A549 (cell line): Measurements from ENCODE around the gene RBM15. TPM values are rescaled to one million over a fixed set of nuclear protein-coding genes. Genes with fewer than 3 reads are reported as not detected.

Source experiments
- ATAC-seq, 2 experiments: fragments of 200-7000 bp in 1 of 2; fragments of >200 bp in 1 of 2; cut with Nextera tagmentation in 1 of 2; cut with Tn5 transposase in 1 of 2; 3 replicates each; pipeline versions ENCODE4 v1.8.0 to v1.9.1; 2018 to 2020; ENCODE audit warnings: mild to moderate bottlenecking in 1 of 2, moderate library complexity in 1 of 2
- CTCF ChIA-PET: fragments of 300-600 bp; sonication (Branson Sonifier 250); formaldehyde crosslinking; extraction: SDS; loops from one replicate; lab custom pipeline; 2021; ENCODE audit warnings: antibody characterized with exemption, inconsistent platforms; lab: Yijun Ruan, JAX
- POLR2A ChIA-PET: fragments of 350-600 bp; formaldehyde crosslinking; extraction: SDS; loops from one replicate; lab custom pipeline; 2021; ENCODE audit warnings: antibody characterized with exemption, inconsistent platforms; lab: Yijun Ruan, JAX
- DNase-seq, 2 experiments: peaks; one replicate each; pipeline versions ENCODE4 v3.0.0 to v3.0.0-alpha.2; 2011 to 2016; ENCODE audit warnings: low read depth in 1 of 2, low spot score in 1 of 2
- FAIRE-seq: peaks from 2 replicates; lab custom pipeline; 2011; peaks lifted over from hg19 to GRCh38; lab: Jason Lieb, UNC
- H3K27ac ChIP-seq, 2 experiments: fragments of >200 bp; sonication (Bioruptor Twin); formaldehyde crosslinking; 3 replicates each; pipeline ENCODE4 v1.5.1; 2016 to 2017
- H3K4me1 ChIP-seq: fragments of >200 bp; sonication (Bioruptor Twin); formaldehyde crosslinking; 3 replicates; pipeline ENCODE4 v1.6.1; 2016
- H3K4me2 ChIP-seq: fragments of >200 bp; sonication (Bioruptor Twin); formaldehyde crosslinking; 3 replicates; pipeline ENCODE4 v1.6.1; 2016
- H3K4me3 ChIP-seq: fragments of >200 bp; sonication (Bioruptor Twin); formaldehyde crosslinking; 3 replicates; pipeline ENCODE4 v1.5.1; 2016
- H3K9me3 ChIP-seq: fragments of >200 bp; sonication (Bioruptor Twin); formaldehyde crosslinking; 3 replicates; pipeline ENCODE4 v1.6.1; 2016
- BCL3 ChIP-seq: fragments of >200 bp; sonication (Bioruptor Twin); formaldehyde crosslinking; IDR thresholded peaks from 3 replicates; pipeline ENCODE4 v1.6.1; 2016
- CEBPB ChIP-seq, 2 experiments: fragments of >200 bp in 1 of 2; sonication (Bioruptor Twin) in 1 of 2; formaldehyde crosslinking in 1 of 2; IDR thresholded peaks; 2 replicates each; pipeline ENCODE4 v1.6.1; 2012 to 2016
- FOSB ChIP-seq: fragments of 250-450 bp; sonication (Bioruptor Pico); IDR thresholded peaks from 2 replicates; pipeline ENCODE4 v1.5.0; 2020; ENCODE audit warnings: mild to moderate bottlenecking, moderate library complexity
- FOSL2 ChIP-seq, 2 experiments: fragments of 450-650 bp in 1 of 2; fragments of >200 bp in 1 of 2; sonication (Bioruptor Twin) in 1 of 2; formaldehyde crosslinking; IDR thresholded peaks; 2 replicates each; pipeline versions ENCODE4 v1.5.0 to v1.6.1; 2016 to 2020; ENCODE audit warnings: mild to moderate bottlenecking in 1 of 2, moderate library complexity in 1 of 2
- GATA3 ChIP-seq: IDR thresholded peaks from 2 replicates; pipeline ENCODE4 v1.6.1; 2012; ENCODE audit warnings: borderline replicate concordance
- HDAC2 ChIP-seq: fragments of 200-600 bp; sonication (generic); IDR thresholded peaks from 2 replicates; pipeline ENCODE4 v1.6.1; 2016
- HES2 ChIP-seq: fragments of >200 bp; sonication (Bioruptor Twin); formaldehyde crosslinking; IDR thresholded peaks from 2 replicates; pipeline ENCODE4 v1.6.1; 2016
- HMGXB4 ChIP-seq: fragments of 250-450 bp; sonication (Bioruptor Pico); IDR thresholded peaks from 2 replicates; pipeline ENCODE4 v1.5.0; 2021; ENCODE audit warnings: mild to moderate bottlenecking, moderate library complexity, borderline replicate concordance
- HOXA7 ChIP-seq: fragments of 250-450 bp; sonication (Bioruptor Pico); IDR thresholded peaks from 2 replicates; pipeline ENCODE4 v1.5.0; 2020; ENCODE audit warnings: mild to moderate bottlenecking, moderate library complexity
- HOXB5 ChIP-seq: fragments of 250-450 bp; sonication (Bioruptor Pico); IDR thresholded peaks from 2 replicates; pipeline ENCODE4 v1.5.0; 2020; ENCODE audit warnings: mild to moderate bottlenecking, moderate library complexity
- JUN ChIP-seq, 2 experiments: fragments of >200 bp; sonication (Bioruptor Twin); formaldehyde crosslinking; IDR thresholded peaks; 2 replicates in 1 of 2; 3 replicates in 1 of 2; pipeline ENCODE4 v1.6.1; 2016 to 2017
- JUNB ChIP-seq: fragments of >200 bp; sonication (Bioruptor Twin); formaldehyde crosslinking; IDR thresholded peaks from 2 replicates; pipeline ENCODE4 v1.6.1; 2016
- KDM5A ChIP-seq: fragments of 200-600 bp; sonication (generic); IDR thresholded peaks from 2 replicates; pipeline ENCODE4 v1.6.1; 2016; ENCODE audit warnings: antibody characterized with exemption, mild to moderate bottlenecking
- MAFK ChIP-seq: fragments of 450-650 bp; IDR thresholded peaks from 2 replicates; pipeline ENCODE4 v1.6.1; 2014; ENCODE audit not compliant: partially characterized antibody
- MAX ChIP-seq: IDR thresholded peaks from 2 replicates; pipeline ENCODE4 v1.6.1; 2012
- RARB ChIP-seq: fragments of 250-450 bp; sonication (Bioruptor Pico); IDR thresholded peaks from 2 replicates; pipeline ENCODE4 v1.8.0; 2021; ENCODE audit warnings: mild to moderate bottlenecking, moderate library complexity
- TP53 ChIP-seq: fragments of 250-450 bp; sonication (Bioruptor Pico); IDR thresholded peaks from 2 replicates; pipeline ENCODE4 v1.5.0; 2021; ENCODE audit warnings: mild to moderate bottlenecking, moderate library complexity
- USF2 ChIP-seq: fragments of 450-650 bp; IDR thresholded peaks from 2 replicates; pipeline ENCODE4 v1.6.1; 2014; ENCODE audit warnings: antibody characterized with exemption
- WGBS: methylation state at CpG from one replicate; pipeline ENCODE4 v1.1.6; 2017; ENCODE audit errors: missing lambda C conversion rate; 5-methylcytosine and 5-hydroxymethylcytosine counted together
- polyA plus RNA-seq, 4 experiments: library from polyadenylated mRNA; depleted of rRNA in 3 of 4; stranded (reverse); fragments of >200 nt; fragmentation: RNase III in 1 of 4; extraction: RNeasy Plus Mini Kit Qiagen cat#74134 plus additional on column Dnase treatment in 1 of 4; gene quantifications; 2 replicates in 3 of 4; 3 replicates in 1 of 4; pipeline ENCODE4 v1.2.3, GENCODE V29; 2011 to 2017

RBM15 gene
- polyA plus RNA-seq, 2 of the 4 experiments (the other 2 are of a cell fraction): 8.7 to 14.0 TPM

- H3K9me3 ChIP-seq: no peaks in the 10 kb centered on the region
- ChIA-PET CTCF (interaction anchor here (0.9 to 2.0 kb wide), 6 partner anchors 22 to 190 kb away, joined by 3 to 11 read pairs (median 6); partner anchors contain the start of gene RBM15), POLR2A (interaction anchor here (0.8 to 4.8 kb wide), 4 partner anchors 10 to 55 kb away, joined by 3 to 37 read pairs (median 6); partner anchors contain the start of gene RBM15)
- H3K27ac ChIP-seq: peak overlapping the region; percentile 91 to 92
- ATAC-seq (no peak), DNase-seq (peak in 1 of 2 experiments; percentile 4), FAIRE-seq (no peak)
- WGBS: 0% methylated on average over 2 of the region's 2 CpGs
- peak overlapping the region; percentile 90 for H3K4me2 ChIP-seq
- no peak overlapping the region for H3K4me3 ChIP-seq
- peaks cover 47% of the 10 kb centered on the region for H3K4me1 ChIP-seq
- no peak for TF ChIP-seq FOSB (CRISPR knock-in tag)
- TF ChIP-seq MAFK: no peak
- TF ChIP-seq HMGXB4 (CRISPR knock-in tag): no peak
- peak; percentile 68 to 78 for TF ChIP-seq CEBPB (IDR thresholded peaks at IDR 0.05)
- TF ChIP-seq HES2: 0 out of 2 replicates have a peak, but pooled peaks have one; percentile 10
Measured at GRCh38 chr1:110393286-110393685, 54.1 kb downstream of the RBM15 start.

- DNase-seq (peak; percentile 12 to 85), FAIRE-seq (no peak), ATAC-seq (peak; percentile 76 to 77)
- CTCF ChIA-PET: interaction anchor here (0.9 to 2.0 kb wide), 5 partner anchors 40 to 191 kb away, joined by 3 to 11 read pairs (median 7); partner anchors contain the start of gene RBM15
- WGBS: 4% methylated on average over 3 of the region's 3 CpGs
- POLR2A ChIA-PET: interaction anchor here (0.8 to 4.8 kb wide), 4 partner anchors 10 to 55 kb away, joined by 3 to 37 read pairs (median 6); partner anchors contain the start of gene RBM15
- Histone ChIP-seq H3K9me3 (no peaks in the 10 kb centered on the region), H3K4me3 (no peak overlapping the region), H3K27ac (peak overlapping the region; percentile 91 to 92), H3K4me1 (peaks cover 41% of the 10 kb centered on the region), H3K4me2 (peak overlapping the region; percentile 90)
- 0 out of 3 replicates have a peak, but pooled peaks have one; percentile 19 for TF ChIP-seq BCL3
- no peak for TF ChIP-seq HOXA7 (CRISPR knock-in tag)
- no peak for TF ChIP-seq TP53 (CRISPR knock-in tag)
- TF ChIP-seq FOSL2 (IDR thresholded peaks at IDR 0.05): peak; percentile 78
- peak; percentile 88 for TF ChIP-seq FOSL2 (CRISPR knock-in tag; IDR thresholded peaks at IDR 0.05)
- no peak for TF ChIP-seq USF2
- TF ChIP-seq HDAC2: no peak
- peak; percentile 50 to 52; a peak in 2 of 5 replicates for TF ChIP-seq JUN (IDR thresholded peaks at IDR 0.05)
- TF ChIP-seq HOXB5 (CRISPR knock-in tag): no peak
- peak; percentile 37; the same call in 1 of the 2 replicates for TF ChIP-seq GATA3
- TF ChIP-seq MAFK: peak; percentile 80
- TF ChIP-seq JUNB: peak; percentile 75
- TF ChIP-seq KDM5A: no peak
- 0 out of 2 replicates have a peak, but pooled peaks have one; percentile 10 for TF ChIP-seq MAX
- TF ChIP-seq RARB: no peak
Measured at GRCh38 chr1:110393691-110394492, 54.7 kb downstream of the RBM15 start.
